ENCODE measurements around the gene PKNOX2. TPM values are rescaled to one million over a fixed set of nuclear protein-coding genes. Genes with fewer than 3 reads are reported as not detected.

Gene PKNOX2
- total RNA-seq, 2 experiments from 2014 or later, result not detected

DNA sequence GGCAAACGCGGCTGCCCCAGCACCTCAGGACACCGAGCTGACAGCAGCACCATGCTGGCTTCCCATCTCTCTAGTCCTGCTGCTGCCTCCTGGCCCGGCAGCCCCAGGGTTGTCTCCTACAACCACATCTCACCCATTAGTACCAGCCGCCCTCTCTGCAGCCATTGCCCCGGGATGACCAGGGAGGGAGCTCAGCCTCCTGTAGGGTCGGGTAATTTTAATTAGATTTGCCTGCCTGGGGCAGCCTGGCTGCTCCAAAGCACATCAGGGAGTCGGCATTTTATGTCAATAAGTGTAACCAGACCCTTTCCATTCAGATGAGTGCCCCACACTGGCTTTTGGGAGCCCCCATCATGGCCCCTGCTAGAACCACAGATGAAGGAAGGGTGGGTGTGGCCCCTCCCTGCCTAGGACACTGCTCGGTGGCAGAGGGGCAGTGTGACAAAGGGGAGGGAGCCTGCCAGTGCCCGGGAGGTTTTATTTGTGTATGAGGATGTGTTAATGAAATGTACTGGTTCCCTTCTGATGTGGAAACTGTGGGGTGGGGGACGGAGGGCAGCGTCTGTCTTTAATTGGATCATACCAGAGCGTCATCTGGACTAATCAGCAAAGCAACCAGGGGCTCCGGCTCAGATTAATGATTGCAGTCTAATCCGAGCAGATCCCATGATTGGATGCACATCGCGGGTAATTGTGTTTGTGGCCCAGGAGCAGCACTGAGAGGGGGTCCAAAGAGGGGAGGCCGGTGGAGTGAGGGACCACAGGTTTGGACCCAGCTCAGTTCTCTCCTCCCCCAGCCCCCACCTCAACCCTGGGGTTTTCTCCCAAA, 206.2 kb downstream of the PKNOX2 start:
- CTCF ChIA-PET, result no interaction called here
- no peaks in the 10 kb centered on the region for H3K9me3 Mint-ChIP-seq
- no peak overlapping the region for H3K4me3 Mint-ChIP-seq
- H3K36me3 Mint-ChIP-seq (ENCODE audit: low read depth), result no peaks in the 10 kb centered on the region
- POLR2A ChIA-PET, result no interaction called here
- no peaks in the 10 kb centered on the region for H3K4me1 Mint-ChIP-seq
- H3K27ac Mint-ChIP-seq, result no peak overlapping the region
- DNase-seq, result no peak
- H3K27me3 Mint-ChIP-seq, result peaks cover 37% of the 10 kb centered on the region

- Mint-ChIP-seq H3K4me1 (no peaks in the 10 kb centered on the region), H3K27ac (no peak overlapping the region), H3K9me3 (no peaks in the 10 kb centered on the region), H3K27me3 (peaks cover 42% of the 10 kb centered on the region), H3K4me3 (no peak overlapping the region), H3K36me3 (ENCODE audit: low read depth) (no peaks in the 10 kb centered on the region)
- no peak for DNase-seq
- ChIA-PET POLR2A (no interaction called here), CTCF (no interaction called here)
These were observed 206.9 kb downstream of the PKNOX2 start for GRCh38 chr11:125371431-125371935.

DNA sequence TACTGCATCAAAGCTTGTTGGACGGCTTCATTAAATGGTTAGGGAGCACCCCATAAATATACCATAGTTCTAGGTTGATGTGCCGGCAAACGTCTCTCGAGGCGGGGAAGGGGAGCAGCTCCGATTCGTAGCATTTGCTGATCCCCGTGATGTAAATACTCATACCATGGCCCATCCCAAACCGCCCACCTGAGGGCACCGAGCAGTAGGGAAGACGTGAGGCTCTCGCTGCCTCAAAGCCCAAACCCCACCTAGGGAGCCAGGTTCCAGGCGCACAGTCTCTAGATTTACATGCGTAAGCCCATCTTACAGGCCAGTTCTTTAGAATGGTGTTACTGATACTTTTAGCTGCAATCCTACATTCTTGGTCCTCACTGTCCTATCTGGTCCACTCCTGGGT, 207.5 kb downstream of the PKNOX2 start:
- H3K4me1 Mint-ChIP-seq, result no peaks in the 10 kb centered on the region
- DNase-seq, result no peak
- POLR2A ChIA-PET, result no interaction called here
- no peak overlapping the region for H3K4me3 Mint-ChIP-seq
- CTCF ChIA-PET, result interaction anchor here (1.4 to 2.8 kb wide), 2 partner anchors 9 to 26 kb away, joined by 5 to 13 read pairs; no protein-coding TSS in a partner anchor
- peaks cover 44% of the 10 kb centered on the region for H3K27me3 Mint-ChIP-seq
- H3K36me3 Mint-ChIP-seq (ENCODE audit: low read depth), result no peaks in the 10 kb centered on the region
- H3K27ac Mint-ChIP-seq, result no peak overlapping the region
- H3K9me3 Mint-ChIP-seq, result no peaks in the 10 kb centered on the region

GRCh38 chr11:125372911-125373310, 208.4 kb downstream of the PKNOX2 start:
- Mint-ChIP-seq H3K4me3 (no peak overlapping the region), H3K36me3 (ENCODE audit: low read depth) (no peaks in the 10 kb centered on the region), H3K9me3 (no peaks in the 10 kb centered on the region), H3K4me1 (no peaks in the 10 kb centered on the region), H3K27ac (no peak overlapping the region), H3K27me3 (peaks cover 47% of the 10 kb centered on the region)
- CTCF ChIA-PET, result interaction anchor here (1.4 to 2.8 kb wide), 2 partner anchors 9 to 27 kb away, joined by 5 to 13 read pairs; no protein-coding TSS in a partner anchor
- no peak for DNase-seq
- POLR2A ChIA-PET, result no interaction called here

- ChIA-PET POLR2A (no interaction called here), CTCF (interaction anchor here (1.3 to 2.8 kb wide), 3 partner anchors 10 to 30 kb away, joined by 4 to 13 read pairs (median 5); no protein-coding TSS in a partner anchor)
- Mint-ChIP-seq H3K27me3 (peaks cover 45% of the 10 kb centered on the region), H3K36me3 (ENCODE audit: low read depth) (no peaks in the 10 kb centered on the region), H3K4me1 (no peaks in the 10 kb centered on the region), H3K4me3 (no peak overlapping the region), H3K27ac (no peak overlapping the region), H3K9me3 (no peaks in the 10 kb centered on the region)
- no peak for DNase-seq
These were observed 209.2 kb downstream of the PKNOX2 start for GRCh38 chr11:125373426-125374391.

DNA sequence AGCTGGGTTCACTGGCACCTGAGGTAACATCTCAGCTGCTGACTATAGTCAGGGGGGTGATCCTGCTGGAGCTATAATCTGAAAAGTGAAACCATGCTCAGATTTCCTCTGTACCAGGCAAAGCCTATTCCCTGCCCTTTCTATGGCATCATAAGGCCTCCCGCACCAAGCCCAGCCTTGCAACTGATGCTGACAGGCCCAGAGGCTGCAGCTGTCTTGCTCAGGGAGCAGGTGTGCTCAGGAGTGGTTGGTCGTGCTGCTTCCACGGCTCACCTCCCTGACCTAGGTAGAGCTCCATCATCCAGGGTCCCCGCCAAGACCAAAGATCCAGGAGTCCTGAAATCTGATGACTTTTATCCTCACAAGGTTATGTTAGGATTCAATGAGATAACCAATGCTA, 209.8 kb downstream of the PKNOX2 start:
- H3K27ac Mint-ChIP-seq, result no peak overlapping the region
- H3K36me3 Mint-ChIP-seq (ENCODE audit: low read depth), result no peaks in the 10 kb centered on the region
- no peak overlapping the region for H3K4me3 Mint-ChIP-seq
- H3K9me3 Mint-ChIP-seq, result no peaks in the 10 kb centered on the region
- DNase-seq, result no peak
- no peaks in the 10 kb centered on the region for H3K4me1 Mint-ChIP-seq
- H3K27me3 Mint-ChIP-seq, result peaks cover 44% of the 10 kb centered on the region
- POLR2A ChIA-PET, result no interaction called here
- CTCF ChIA-PET, result interaction anchor here (1.3 to 2.8 kb wide), 2 partner anchors 28 to 30 kb away, joined by 4 to 13 read pairs; no protein-coding TSS in a partner anchor

- POLR2A ChIA-PET, result no interaction called here
- Mint-ChIP-seq H3K4me3 (no peak overlapping the region), H3K36me3 (ENCODE audit: low read depth) (no peaks in the 10 kb centered on the region), H3K27ac (no peak overlapping the region), H3K27me3 (peaks cover 44% of the 10 kb centered on the region), H3K4me1 (no peaks in the 10 kb centered on the region), H3K9me3 (no peaks in the 10 kb centered on the region)
- CTCF ChIA-PET, result interaction anchor here (1.3 kb wide), 1 partner anchor 29 kb away, joined by 4 read pairs; no protein-coding TSS in a partner anchor
- no peak for DNase-seq
These were observed 210.6 kb downstream of the PKNOX2 start for GRCh38 chr11:125375146-125375545.

DNA sequence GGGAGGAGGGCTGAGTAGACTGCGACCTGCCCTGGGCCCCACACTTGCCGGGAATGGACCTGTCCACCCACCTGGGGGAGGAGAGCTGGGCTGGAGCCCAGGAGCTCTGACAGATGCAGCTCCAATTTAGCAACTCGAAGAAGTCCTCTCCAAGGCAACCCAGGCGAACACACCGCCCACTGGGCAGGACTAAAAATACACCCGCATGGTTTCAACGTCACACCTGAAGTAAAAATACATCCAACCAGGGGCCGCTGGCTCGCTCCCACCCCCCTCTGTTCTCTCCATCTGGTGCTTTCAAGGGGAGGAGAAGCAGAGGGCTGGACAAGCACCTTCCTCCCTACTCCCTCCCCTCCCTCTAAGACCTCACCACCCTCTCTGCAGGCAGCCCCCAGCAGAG, 211.6 kb downstream of the PKNOX2 start:
- Mint-ChIP-seq H3K27ac (no peak overlapping the region), H3K27me3 (peaks cover 37% of the 10 kb centered on the region), H3K4me1 (no peaks in the 10 kb centered on the region), H3K9me3 (no peaks in the 10 kb centered on the region), H3K36me3 (ENCODE audit: low read depth) (no peaks in the 10 kb centered on the region), H3K4me3 (no peak overlapping the region)
- ChIA-PET POLR2A (no interaction called here), CTCF (no interaction called here)
- DNase-seq, result no peak

DNA sequence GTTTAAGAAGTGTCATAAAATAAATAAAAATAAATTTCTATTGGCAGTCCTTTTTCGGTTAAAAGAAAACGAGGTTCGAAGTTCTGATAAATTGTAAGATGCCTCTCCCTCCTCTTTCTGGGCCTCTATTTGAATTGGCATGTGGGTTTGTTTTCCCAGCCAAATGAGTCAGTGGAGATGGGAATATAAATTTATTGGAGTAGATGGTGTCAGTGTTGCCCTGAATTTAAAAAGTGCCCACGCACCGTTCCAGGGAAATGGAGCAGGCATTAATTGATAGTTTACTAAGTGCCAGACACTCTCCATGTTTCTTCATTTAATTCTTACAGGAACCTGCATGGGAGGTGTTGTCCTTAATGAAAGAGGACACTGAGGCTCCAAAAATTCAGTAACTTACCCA, 212.3 kb downstream of the PKNOX2 start:
- POLR2A ChIA-PET, result no interaction called here
- no peaks in the 10 kb centered on the region for H3K36me3 Mint-ChIP-seq (ENCODE audit: low read depth)
- CTCF ChIA-PET, result no interaction called here
- no peak overlapping the region for H3K27ac Mint-ChIP-seq
- H3K27me3 Mint-ChIP-seq, result peaks cover 34% of the 10 kb centered on the region
- no peaks in the 10 kb centered on the region for H3K9me3 Mint-ChIP-seq
- H3K4me3 Mint-ChIP-seq, result no peak overlapping the region
- DNase-seq, result no peak
- no peaks in the 10 kb centered on the region for H3K4me1 Mint-ChIP-seq

DNA sequence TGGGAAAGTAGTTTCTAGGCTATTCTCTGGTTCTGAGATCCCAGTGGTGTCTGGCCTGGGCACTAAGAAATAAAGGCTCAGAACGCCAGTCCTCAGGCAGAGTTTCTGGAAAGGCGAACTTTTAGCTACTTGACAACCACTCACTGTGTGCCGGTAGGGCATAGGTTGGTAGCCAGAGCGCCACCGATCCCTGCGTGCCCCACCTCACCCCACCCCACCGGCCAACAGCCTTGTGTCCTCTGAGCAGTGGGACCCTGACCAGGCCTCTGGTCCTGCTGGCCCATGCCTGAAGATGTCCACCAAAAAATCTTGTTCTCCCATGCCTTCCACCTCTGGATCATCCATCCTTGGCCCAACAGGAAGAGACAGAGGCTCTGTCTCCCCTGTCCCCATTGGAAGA, 213.5 kb downstream of the PKNOX2 start:
- no peak overlapping the region for H3K27ac Mint-ChIP-seq
- CTCF ChIA-PET, result no interaction called here
- H3K4me1 Mint-ChIP-seq, result no peaks in the 10 kb centered on the region
- H3K9me3 Mint-ChIP-seq, result no peaks in the 10 kb centered on the region
- H3K36me3 Mint-ChIP-seq (ENCODE audit: low read depth), result no peaks in the 10 kb centered on the region
- DNase-seq, result no peak
- POLR2A ChIA-PET, result no interaction called here
- no peak overlapping the region for H3K4me3 Mint-ChIP-seq
- peaks cover 30% of the 10 kb centered on the region for H3K27me3 Mint-ChIP-seq

GRCh38 chr11:125378571-125378970, 214.0 kb downstream of the PKNOX2 start:
- no peak overlapping the region for H3K4me3 Mint-ChIP-seq
- H3K36me3 Mint-ChIP-seq (ENCODE audit: low read depth), result no peaks in the 10 kb centered on the region
- H3K4me1 Mint-ChIP-seq, result no peaks in the 10 kb centered on the region
- H3K27ac Mint-ChIP-seq, result no peak overlapping the region
- CTCF ChIA-PET, result no interaction called here
- no peaks in the 10 kb centered on the region for H3K9me3 Mint-ChIP-seq
- POLR2A ChIA-PET, result no interaction called here
- peaks cover 30% of the 10 kb centered on the region for H3K27me3 Mint-ChIP-seq
- DNase-seq, result no peak

GRCh38 chr11:125379565-125379964, 215.0 kb downstream of the PKNOX2 start:
- H3K27me3 Mint-ChIP-seq, result peaks cover 30% of the 10 kb centered on the region
- no peak overlapping the region for H3K27ac Mint-ChIP-seq
- no peak for DNase-seq
- no peaks in the 10 kb centered on the region for H3K36me3 Mint-ChIP-seq (ENCODE audit: low read depth)
- no peak overlapping the region for H3K4me3 Mint-ChIP-seq
- no peaks in the 10 kb centered on the region for H3K9me3 Mint-ChIP-seq
- ChIA-PET CTCF (no interaction called here), POLR2A (interaction anchor here (0.8 kb wide), 1 partner anchor 27 kb away, joined by 5 read pairs; no protein-coding TSS in a partner anchor)
- H3K4me1 Mint-ChIP-seq, result no peaks in the 10 kb centered on the region

GRCh38 chr11:125379981-125380380, 215.4 kb downstream of the PKNOX2 start:
- Mint-ChIP-seq H3K27ac (no peak overlapping the region), H3K9me3 (no peaks in the 10 kb centered on the region), H3K4me1 (no peaks in the 10 kb centered on the region), H3K4me3 (no peak overlapping the region), H3K27me3 (peaks cover 31% of the 10 kb centered on the region), H3K36me3 (ENCODE audit: low read depth) (no peaks in the 10 kb centered on the region)
- POLR2A ChIA-PET, result interaction anchor here (0.8 kb wide), 1 partner anchor 27 kb away, joined by 5 read pairs; no protein-coding TSS in a partner anchor
- DNase-seq, result no peak
- CTCF ChIA-PET, result no interaction called here
